ENCODE measurements around the gene CCR5AS.
A peak's percentile ranks its signal among the peaks of the same experiment; 100 is the strongest.

The CCR5AS gene

GRCh38 chr3:46383211-46383950 lies 23.5 kb downstream of the CCR5AS start:
- no peak for DNase-seq (ENCODE audit: low spot score)
- peak; percentile 50 for ATAC-seq

- DNase-seq (ENCODE audit: low spot score) (no peak), ATAC-seq (no peak)
These were observed 25.2 kb downstream of the CCR5AS start for GRCh38 chr3:46381625-46382024.

DNA sequence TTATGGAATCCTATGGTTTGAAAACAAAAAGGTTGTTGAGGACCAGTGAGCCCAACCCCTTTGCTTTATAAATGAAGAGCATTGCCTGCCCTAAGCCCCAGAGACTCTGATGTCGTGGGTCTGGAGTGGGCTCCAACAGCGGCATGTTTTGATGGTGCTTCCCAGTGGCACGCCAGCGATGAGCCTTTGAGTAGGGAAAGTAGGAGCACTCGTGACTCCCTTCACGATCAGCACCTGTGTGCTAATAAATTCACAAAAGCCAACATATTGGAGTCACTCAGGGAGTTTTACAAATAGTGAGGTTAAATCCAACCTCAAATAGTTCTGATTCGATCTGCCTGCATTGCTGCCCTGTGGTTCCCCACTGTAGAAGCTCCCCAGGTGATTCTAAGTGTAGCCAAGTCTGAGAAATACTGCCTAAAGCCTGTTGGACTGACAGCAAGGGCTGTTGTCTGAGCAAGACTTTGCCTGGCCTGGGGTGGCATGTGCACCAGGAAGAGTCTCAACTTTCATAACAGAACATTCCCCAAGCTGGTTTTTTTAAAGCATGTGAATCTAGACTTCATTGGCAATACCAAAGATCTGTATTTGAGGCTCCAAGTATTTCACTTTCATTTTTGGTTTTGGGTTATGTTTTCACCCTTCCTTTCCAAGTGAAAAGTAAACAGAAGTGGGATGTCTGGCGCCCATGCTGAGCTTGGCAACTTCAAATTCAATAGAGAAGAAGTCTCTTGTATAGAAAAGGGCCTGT lies 26.2 kb downstream of the CCR5AS start:
- DNase-seq (ENCODE audit: low spot score) (no peak), ATAC-seq (peak; percentile 78)

- peak; percentile 81 for ATAC-seq
- peak; percentile 59 for DNase-seq (ENCODE audit: low spot score)
These were observed 28.4 kb downstream of the CCR5AS start for GRCh38 chr3:46378426-46378942.

DNA sequence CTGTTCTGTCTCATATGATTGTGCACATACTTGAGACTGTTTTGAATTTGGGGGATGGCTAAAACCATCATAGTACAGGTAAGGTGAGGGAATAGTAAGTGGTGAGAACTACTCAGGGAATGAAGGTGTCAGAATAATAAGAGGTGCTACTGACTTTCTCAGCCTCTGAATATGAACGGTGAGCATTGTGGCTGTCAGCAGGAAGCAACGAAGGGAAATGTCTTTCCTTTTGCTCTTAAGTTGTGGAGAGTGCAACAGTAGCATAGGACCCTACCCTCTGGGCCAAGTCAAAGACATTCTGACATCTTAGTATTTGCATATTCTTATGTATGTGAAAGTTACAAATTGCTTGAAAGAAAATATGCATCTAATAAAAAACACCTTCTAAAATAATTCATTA lies 31.1 kb downstream of the CCR5AS start:
- ATAC-seq (no peak), DNase-seq (ENCODE audit: low spot score) (no peak)

- ATAC-seq (no peak), DNase-seq (ENCODE audit: low spot score) (no peak)
These were observed 31.6 kb downstream of the CCR5AS start for GRCh38 chr3:46375218-46375617.

DNA sequence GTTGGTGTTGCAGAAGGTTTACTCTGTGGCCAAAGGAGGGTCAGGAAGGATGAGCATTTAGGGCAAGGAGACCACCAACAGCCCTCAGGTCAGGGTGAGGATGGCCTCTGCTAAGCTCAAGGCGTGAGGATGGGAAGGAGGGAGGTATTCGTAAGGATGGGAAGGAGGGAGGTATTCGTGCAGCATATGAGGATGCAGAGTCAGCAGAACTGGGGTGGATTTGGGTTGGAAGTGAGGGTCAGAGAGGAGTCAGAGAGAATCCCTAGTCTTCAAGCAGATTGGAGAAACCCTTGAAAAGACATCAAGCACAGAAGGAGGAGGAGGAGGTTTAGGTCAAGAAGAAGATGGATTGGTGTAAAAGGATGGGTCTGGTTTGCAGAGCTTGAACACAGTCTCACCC lies 32.1 kb downstream of the CCR5AS start:
- no peak for ATAC-seq
- DNase-seq (ENCODE audit: low spot score), result no peak

DNA sequence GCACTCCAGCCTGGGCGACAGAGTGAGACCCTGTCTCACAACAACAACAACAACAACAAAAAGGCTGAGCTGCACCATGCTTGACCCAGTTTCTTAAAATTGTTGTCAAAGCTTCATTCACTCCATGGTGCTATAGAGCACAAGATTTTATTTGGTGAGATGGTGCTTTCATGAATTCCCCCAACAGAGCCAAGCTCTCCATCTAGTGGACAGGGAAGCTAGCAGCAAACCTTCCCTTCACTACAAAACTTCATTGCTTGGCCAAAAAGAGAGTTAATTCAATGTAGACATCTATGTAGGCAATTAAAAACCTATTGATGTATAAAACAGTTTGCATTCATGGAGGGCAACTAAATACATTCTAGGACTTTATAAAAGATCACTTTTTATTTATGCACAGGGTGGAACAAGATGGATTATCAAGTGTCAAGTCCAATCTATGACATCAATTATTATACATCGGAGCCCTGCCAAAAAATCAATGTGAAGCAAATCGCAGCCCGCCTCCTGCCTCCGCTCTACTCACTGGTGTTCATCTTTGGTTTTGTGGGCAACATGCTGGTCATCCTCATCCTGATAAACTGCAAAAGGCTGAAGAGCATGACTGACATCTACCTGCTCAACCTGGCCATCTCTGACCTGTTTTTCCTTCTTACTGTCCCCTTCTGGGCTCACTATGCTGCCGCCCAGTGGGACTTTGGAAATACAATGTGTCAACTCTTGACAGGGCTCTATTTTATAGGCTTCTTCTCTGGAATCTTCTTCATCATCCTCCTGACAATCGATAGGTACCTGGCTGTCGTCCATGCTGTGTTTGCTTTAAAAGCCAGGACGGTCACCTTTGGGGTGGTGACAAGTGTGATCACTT lies 34.1 kb downstream of the CCR5AS start:
- ATAC-seq (peak; percentile 58), DNase-seq (ENCODE audit: low spot score) (no peak)

DNA sequence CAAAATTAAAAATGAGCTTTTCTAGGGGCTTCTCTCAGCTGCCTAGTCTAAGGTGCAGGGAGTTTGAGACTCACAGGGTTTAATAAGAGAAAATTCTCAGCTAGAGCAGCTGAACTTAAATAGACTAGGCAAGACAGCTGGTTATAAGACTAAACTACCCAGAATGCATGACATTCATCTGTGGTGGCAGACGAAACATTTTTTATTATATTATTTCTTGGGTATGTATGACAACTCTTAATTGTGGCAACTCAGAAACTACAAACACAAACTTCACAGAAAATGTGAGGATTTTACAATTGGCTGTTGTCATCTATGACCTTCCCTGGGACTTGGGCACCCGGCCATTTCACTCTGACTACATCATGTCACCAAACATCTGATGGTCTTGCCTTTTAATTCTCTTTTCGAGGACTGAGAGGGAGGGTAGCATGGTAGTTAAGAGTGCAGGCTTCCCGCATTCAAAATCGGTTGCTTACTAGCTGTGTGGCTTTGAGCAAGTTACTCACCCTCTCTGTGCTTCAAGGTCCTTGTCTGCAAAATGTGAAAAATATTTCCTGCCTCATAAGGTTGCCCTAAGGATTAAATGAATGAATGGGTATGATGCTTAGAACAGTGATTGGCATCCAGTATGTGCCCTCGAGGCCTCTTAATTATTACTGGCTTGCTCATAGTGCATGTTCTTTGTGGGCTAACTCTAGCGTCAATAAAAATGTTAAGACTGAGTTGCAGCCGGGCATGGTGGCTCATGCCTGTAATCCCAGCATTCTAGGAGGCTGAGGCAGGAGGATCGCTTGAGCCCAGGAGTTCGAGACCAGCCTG lies 35.1 kb downstream of the CCR5AS start:
- DNase-seq (ENCODE audit: low spot score) (no peak), ATAC-seq (no peak)

DNA sequence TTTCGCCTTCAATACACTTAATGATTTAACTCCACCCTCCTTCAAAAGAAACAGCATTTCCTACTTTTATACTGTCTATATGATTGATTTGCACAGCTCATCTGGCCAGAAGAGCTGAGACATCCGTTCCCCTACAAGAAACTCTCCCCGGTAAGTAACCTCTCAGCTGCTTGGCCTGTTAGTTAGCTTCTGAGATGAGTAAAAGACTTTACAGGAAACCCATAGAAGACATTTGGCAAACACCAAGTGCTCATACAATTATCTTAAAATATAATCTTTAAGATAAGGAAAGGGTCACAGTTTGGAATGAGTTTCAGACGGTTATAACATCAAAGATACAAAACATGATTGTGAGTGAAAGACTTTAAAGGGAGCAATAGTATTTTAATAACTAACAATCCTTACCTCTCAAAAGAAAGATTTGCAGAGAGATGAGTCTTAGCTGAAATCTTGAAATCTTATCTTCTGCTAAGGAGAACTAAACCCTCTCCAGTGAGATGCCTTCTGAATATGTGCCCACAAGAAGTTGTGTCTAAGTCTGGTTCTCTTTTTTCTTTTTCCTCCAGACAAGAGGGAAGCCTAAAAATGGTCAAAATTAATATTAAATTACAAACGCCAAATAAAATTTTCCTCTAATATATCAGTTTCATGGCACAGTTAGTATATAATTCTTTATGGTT lies 35.9 kb downstream of the CCR5AS start, which contains the start of gene CCR5:
Gene CCR5, plus strand, starts transcription at position 108 of the 680 bp plus-strand sequence. CDS start 1,957 bp downstream, outside the sequence.
- DNase-seq (ENCODE audit: low spot score) (no peak), ATAC-seq (no peak)

DNA sequence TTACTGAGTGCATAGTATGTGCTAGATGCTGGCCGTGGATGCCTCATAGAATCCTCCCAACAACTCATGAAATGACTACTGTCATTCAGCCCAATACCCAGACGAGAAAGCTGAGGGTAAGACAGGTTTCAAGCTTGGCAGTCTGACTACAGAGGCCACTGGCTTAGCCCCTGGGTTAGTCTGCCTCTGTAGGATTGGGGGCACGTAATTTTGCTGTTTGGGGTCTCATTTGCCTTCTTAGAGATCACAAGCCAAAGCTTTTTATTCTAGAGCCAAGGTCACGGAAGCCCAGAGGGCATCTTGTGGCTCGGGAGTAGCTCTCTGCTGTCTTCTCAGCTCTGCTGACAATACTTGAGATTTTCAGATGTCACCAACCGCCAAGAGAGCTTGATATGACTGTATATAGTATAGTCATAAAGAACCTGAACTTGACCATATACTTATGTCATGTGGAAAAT lies 37.2 kb downstream of the CCR5AS start:
- ATAC-seq (no peak), DNase-seq (ENCODE audit: low spot score) (no peak)

- no peak for ATAC-seq
- DNase-seq (ENCODE audit: low spot score), result no peak
These were observed 37.7 kb downstream of the CCR5AS start for GRCh38 chr3:46369151-46369550.

- ATAC-seq (peak; percentile 71), DNase-seq (ENCODE audit: low spot score) (no peak)
These were observed 38.3 kb downstream of the CCR5AS start for GRCh38 chr3:46368569-46368968.

GRCh38 chr3:46367811-46368210 lies 39.1 kb downstream of the CCR5AS start:
- peak; percentile 86 for ATAC-seq

DNA sequence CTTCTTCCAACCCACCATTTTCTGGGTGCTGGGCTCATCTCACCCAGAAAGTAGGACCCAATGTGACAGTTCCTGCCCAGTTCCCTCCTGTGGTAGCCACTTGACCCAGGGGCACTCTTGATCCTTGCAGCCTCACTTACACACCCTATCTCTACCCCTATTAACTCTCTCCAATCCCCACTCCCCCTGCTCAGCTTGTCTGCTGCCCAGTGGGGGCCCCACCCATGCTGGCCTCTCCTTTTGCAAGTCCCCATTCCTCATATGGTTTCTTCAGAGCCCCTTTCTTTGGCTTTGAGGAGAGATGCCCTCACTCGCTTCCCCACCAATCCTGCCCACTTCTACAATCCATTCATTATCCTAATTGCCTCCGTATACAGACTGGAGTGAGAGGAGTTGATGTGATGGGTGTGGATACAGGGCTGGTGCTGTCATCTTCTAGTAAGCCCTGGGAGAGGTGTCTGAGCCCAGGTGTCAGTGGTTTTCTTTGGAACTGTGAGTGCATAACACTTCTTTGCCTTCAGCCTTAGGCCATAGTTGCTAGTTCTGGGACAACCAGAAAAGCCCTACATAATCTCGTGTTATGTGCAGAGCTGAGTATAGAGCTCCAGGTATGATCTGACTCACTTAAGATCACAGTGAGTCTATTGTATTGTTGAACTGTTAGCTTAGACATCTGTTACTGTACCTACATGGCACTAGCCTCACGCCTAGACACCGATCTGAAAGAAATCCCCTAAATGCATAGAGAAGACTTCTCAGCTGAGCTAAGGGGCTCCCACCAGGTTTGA lies 40.9 kb downstream of the CCR5AS start:
- DNase-seq (ENCODE audit: low spot score), result no peak

More at GRCh38 chr3:46367811-46368210, 39.1 kb downstream of the CCR5AS start:
- DNase-seq (ENCODE audit: low spot score), result no peak

GRCh38 chr3:46365041-46365440 lies 41.8 kb downstream of the CCR5AS start:
- ATAC-seq (no peak), DNase-seq (ENCODE audit: low spot score) (no peak)

More for the DNA sequence above, 40.9 kb downstream of the CCR5AS start:
- ATAC-seq, result no peak

DNA sequence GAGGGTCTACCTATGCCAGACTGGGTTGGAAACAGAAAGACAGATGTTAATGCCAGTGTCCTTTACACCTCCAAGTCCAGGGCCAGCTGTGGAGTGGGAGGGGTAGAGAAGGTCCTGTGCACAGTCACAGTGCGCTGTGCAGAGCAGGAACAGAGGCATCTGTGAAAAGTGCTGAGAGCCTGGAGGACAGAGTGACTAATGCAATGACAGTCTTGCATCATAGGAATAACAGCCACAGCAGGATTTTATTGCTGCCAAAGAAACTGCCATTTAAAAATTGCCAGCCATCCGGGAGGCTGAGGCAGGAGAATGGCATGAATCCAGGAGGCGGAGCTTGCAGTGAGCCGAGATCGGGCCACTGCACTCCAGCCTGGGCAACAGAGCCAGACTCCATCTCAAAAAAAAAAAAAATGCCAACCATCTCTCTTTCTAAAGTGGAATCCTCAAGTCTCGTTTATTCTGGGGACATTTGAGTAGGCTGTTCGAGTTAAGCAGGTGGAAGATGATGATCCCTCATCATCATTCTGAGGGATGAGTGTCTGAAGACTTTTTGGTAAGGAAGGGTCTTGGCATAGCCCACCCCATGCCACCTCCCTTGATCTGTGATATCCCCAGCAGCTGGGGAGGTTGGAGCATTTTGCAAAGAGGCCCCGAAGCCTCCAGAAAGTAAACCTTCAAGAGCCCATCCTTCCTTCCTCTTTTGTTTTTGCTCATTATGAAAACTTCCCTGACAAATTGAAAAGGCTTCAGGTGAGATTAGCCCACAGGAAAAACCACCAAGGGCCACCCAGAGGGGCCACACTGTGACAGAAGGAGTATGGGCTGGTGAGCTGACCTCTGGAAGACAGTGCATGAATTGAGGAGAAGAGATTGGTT lies 45.2 kb downstream of the CCR5AS start:
- no peak for DNase-seq (ENCODE audit: low spot score)
- ATAC-seq, result peak; percentile 55

DNA sequence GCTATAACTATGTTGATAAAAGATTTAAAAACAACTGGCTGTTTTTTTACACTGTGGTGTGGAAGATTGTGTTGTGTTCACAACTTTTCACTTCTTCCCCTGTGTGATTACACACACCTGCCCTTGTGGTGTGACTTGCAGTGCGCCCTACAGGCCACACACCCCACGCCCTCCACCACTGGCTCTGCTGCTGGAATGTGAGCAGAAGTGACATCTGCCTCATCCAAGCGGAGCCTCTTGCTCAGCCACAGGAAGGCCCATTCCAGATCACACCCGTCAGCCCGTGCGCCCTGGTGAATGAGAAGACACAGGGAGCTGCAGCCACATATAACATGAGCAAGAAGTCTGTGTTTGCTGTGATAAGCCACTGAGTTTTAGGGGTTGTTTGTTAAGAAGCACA lies 46.0 kb downstream of the CCR5AS start:
- DNase-seq (ENCODE audit: low spot score) (no peak), ATAC-seq (no peak)
